Neural cell (in vitro differentiated cells): ENCODE data around the gene HOXC6.

Experiments used
- CTCF ChIP-seq: fragments of 450-650 bp; IDR thresholded peaks from 2 replicates; pipeline ENCODE4 v1.5.1; 2014; ENCODE audit warnings: antibody characterized with exemption, mild to moderate bottlenecking, moderate library complexity; ENCODE audit not compliant: poor library complexity, severe bottlenecking
- EP300 ChIP-seq: fragments of 450-650 bp; conservative IDR thresholded peaks from 2 replicates; pipeline ENCODE4 v1.6.1; 2014; ENCODE audit warnings: antibody characterized with exemption, mild to moderate bottlenecking, moderate library complexity; ENCODE audit not compliant: poor library complexity, severe bottlenecking
- POLR2AphosphoS5 ChIP-seq: IDR thresholded peaks from 2 replicates; pipeline ENCODE4 v1.6.1; 2012
- RAD21 ChIP-seq: fragments of 450-650 bp; conservative IDR thresholded peaks from 2 replicates; pipeline ENCODE4 v1.6.1; 2014; ENCODE audit warnings: antibody characterized with exemption, mild to moderate bottlenecking, moderate library complexity
- REST ChIP-seq: IDR thresholded peaks from 2 replicates; pipeline ENCODE4 v1.6.1; 2012; ENCODE audit warnings: borderline replicate concordance
- TAF1 ChIP-seq: IDR thresholded peaks from 2 replicates; pipeline ENCODE4 v1.6.1; 2012; ENCODE audit warnings: low read depth

- no peak for TF ChIP-seq CTCF
- no peak for TF ChIP-seq POLR2AphosphoS5
- TF ChIP-seq TAF1 = no peak
- no peak for TF ChIP-seq RAD21
- no peak for TF ChIP-seq EP300
- TF ChIP-seq REST = no peak
These were observed 20.3 kb downstream of the HOXC6 start for GRCh38 chr12:54048406-54049093.
